GM12873 (cell line): ENCODE measurements around the gene NTSR2.

Experiments
- CTCF ChIP-seq: IDR thresholded peaks from 2 replicates; pipeline ENCODE4 v1.5.1; 2012; ENCODE audit warnings: low read depth, mild to moderate bottlenecking, moderate library complexity, low read length, control low read depth; ENCODE audit not compliant: insufficient read depth; ENCODE audit errors: missing control alignments

Gene NTSR2

GRCh38 chr2:11708106-11708505 is 38.1 kb upstream of the NTSR2 start:
- TF ChIP-seq CTCF = no peak

GRCh38 chr2:11705711-11706110 is 35.7 kb upstream of the NTSR2 start:
- no peak for TF ChIP-seq CTCF

- no peak for TF ChIP-seq CTCF
Measured at GRCh38 chr2:11705063-11705462, 35.1 kb upstream of the NTSR2 start.

- TF ChIP-seq CTCF = no peak
Measured at GRCh38 chr2:11703700-11704099, 33.7 kb upstream of the NTSR2 start.

- TF ChIP-seq CTCF = no peak
Measured at GRCh38 chr2:11702946-11703345, 33.0 kb upstream of the NTSR2 start.

- no peak for TF ChIP-seq CTCF
Measured at GRCh38 chr2:11701751-11702301, 31.8 kb upstream of the NTSR2 start.

GRCh38 chr2:11701206-11701605 is 31.2 kb upstream of the NTSR2 start:
- no peak for TF ChIP-seq CTCF
